ENCODE data around the gene SPECC1.

Gene SPECC1

GRCh38 chr17:20171741-20172365, 162.7 kb downstream of the SPECC1 start:
- H3K9ac ChIP-seq (ENCODE audit: low read depth in 1 of 2, low read length in 2 of 2) = no peak overlapping the region
- no peaks in the 10 kb centered on the region for H3K9me3 ChIP-seq (ENCODE audit: control insufficient read depth in 1 of 2, low read length in 2 of 2)
- no peak overlapping the region for H3K27ac ChIP-seq (ENCODE audit: low read depth, low read length)
- H3K4me3 ChIP-seq (ENCODE audit: low read depth in 1 of 2, low read length in 2 of 2) = no peak overlapping the region
- no peaks in the 10 kb centered on the region for H3K36me3 ChIP-seq (ENCODE audit: control insufficient read depth in 1 of 2, insufficient read depth in 2 of 2, low read length in 2 of 2)
- H3K4me1 ChIP-seq (ENCODE audit: control insufficient read depth in 1 of 2, insufficient read depth in 2 of 2, low read length in 2 of 2) = no peaks in the 10 kb centered on the region
- H3K27me3 ChIP-seq (ENCODE audit: control insufficient read depth in 1 of 2, insufficient read depth in 2 of 2, low read length in 2 of 2) = no peaks in the 10 kb centered on the region

GRCh38 chr17:20172376-20172775, 163.2 kb downstream of the SPECC1 start:
- Histone ChIP-seq H3K4me1 (ENCODE audit: control insufficient read depth in 1 of 2, insufficient read depth in 2 of 2, low read length in 2 of 2) (no peaks in the 10 kb centered on the region), H3K9me3 (ENCODE audit: control insufficient read depth in 1 of 2, low read length in 2 of 2) (no peaks in the 10 kb centered on the region), H3K27ac (ENCODE audit: low read depth, low read length) (no peak overlapping the region), H3K4me3 (ENCODE audit: low read depth in 1 of 2, low read length in 2 of 2) (no peak overlapping the region), H3K36me3 (ENCODE audit: control insufficient read depth in 1 of 2, insufficient read depth in 2 of 2, low read length in 2 of 2) (no peaks in the 10 kb centered on the region), H3K27me3 (ENCODE audit: control insufficient read depth in 1 of 2, insufficient read depth in 2 of 2, low read length in 2 of 2) (no peaks in the 10 kb centered on the region), H3K9ac (ENCODE audit: low read depth in 1 of 2, low read length in 2 of 2) (no peak overlapping the region)

- Histone ChIP-seq H3K9me3 (ENCODE audit: control insufficient read depth in 1 of 2, low read length in 2 of 2) (no peaks in the 10 kb centered on the region), H3K27ac (ENCODE audit: low read depth, low read length) (no peak overlapping the region)
Measured at GRCh38 chr17:20173091-20173490, 163.9 kb downstream of the SPECC1 start.

GRCh38 chr17:20174588-20175265, 165.6 kb downstream of the SPECC1 start:
- Histone ChIP-seq H3K9ac (ENCODE audit: low read depth in 1 of 2, low read length in 2 of 2) (no peak overlapping the region), H3K27me3 (ENCODE audit: control insufficient read depth in 1 of 2, insufficient read depth in 2 of 2, low read length in 2 of 2) (no peaks in the 10 kb centered on the region), H3K36me3 (ENCODE audit: control insufficient read depth in 1 of 2, insufficient read depth in 2 of 2, low read length in 2 of 2) (no peaks in the 10 kb centered on the region), H3K4me3 (ENCODE audit: low read depth in 1 of 2, low read length in 2 of 2) (no peak overlapping the region), H3K9me3 (ENCODE audit: control insufficient read depth in 1 of 2, low read length in 2 of 2) (no peaks in the 10 kb centered on the region), H3K27ac (ENCODE audit: low read depth, low read length) (no peak overlapping the region), H3K4me1 (ENCODE audit: control insufficient read depth in 1 of 2, insufficient read depth in 2 of 2, low read length in 2 of 2) (no peaks in the 10 kb centered on the region)

More at GRCh38 chr17:20173091-20173490, 163.9 kb downstream of the SPECC1 start:
- Histone ChIP-seq H3K4me1 (ENCODE audit: control insufficient read depth in 1 of 2, insufficient read depth in 2 of 2, low read length in 2 of 2) (no peaks in the 10 kb centered on the region), H3K27me3 (ENCODE audit: control insufficient read depth in 1 of 2, insufficient read depth in 2 of 2, low read length in 2 of 2) (no peaks in the 10 kb centered on the region), H3K36me3 (ENCODE audit: control insufficient read depth in 1 of 2, insufficient read depth in 2 of 2, low read length in 2 of 2) (no peaks in the 10 kb centered on the region), H3K4me3 (ENCODE audit: low read depth in 1 of 2, low read length in 2 of 2) (no peak overlapping the region), H3K9ac (ENCODE audit: low read depth in 1 of 2, low read length in 2 of 2) (no peak overlapping the region)

DNA sequence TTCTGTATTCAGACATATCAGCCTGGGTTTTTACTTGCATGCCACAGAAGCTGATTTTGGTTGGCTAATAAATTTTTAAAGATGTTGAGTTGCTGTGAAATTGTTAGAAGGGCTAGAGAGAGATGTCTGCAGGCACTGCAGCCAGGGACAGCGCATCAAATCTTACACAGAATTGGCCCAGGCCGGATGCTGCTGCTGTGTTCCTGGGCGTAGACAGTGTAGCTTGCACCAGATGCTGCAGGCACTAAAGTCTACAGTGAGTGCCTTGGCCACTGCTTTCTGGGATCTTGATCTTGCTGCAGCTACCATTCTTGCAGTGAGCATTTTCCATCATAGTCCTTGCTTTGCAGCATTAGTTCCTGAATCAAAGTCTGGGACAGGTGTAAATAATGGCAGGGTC, 169.9 kb downstream of the SPECC1 start:
- H3K27ac ChIP-seq (ENCODE audit: low read depth, low read length) = no peak overlapping the region
- no peaks in the 10 kb centered on the region for H3K27me3 ChIP-seq (ENCODE audit: control insufficient read depth in 1 of 2, insufficient read depth in 2 of 2, low read length in 2 of 2)
- H3K36me3 ChIP-seq (ENCODE audit: control insufficient read depth in 1 of 2, insufficient read depth in 2 of 2, low read length in 2 of 2) = no peaks in the 10 kb centered on the region
- no peaks in the 10 kb centered on the region for H3K4me1 ChIP-seq (ENCODE audit: control insufficient read depth in 1 of 2, insufficient read depth in 2 of 2, low read length in 2 of 2)
- H3K9ac ChIP-seq (ENCODE audit: low read depth in 1 of 2, low read length in 2 of 2) = no peak overlapping the region
- H3K9me3 ChIP-seq (ENCODE audit: control insufficient read depth in 1 of 2, low read length in 2 of 2) = no peaks in the 10 kb centered on the region
- H3K4me3 ChIP-seq (ENCODE audit: low read depth in 1 of 2, low read length in 2 of 2) = no peak overlapping the region

DNA sequence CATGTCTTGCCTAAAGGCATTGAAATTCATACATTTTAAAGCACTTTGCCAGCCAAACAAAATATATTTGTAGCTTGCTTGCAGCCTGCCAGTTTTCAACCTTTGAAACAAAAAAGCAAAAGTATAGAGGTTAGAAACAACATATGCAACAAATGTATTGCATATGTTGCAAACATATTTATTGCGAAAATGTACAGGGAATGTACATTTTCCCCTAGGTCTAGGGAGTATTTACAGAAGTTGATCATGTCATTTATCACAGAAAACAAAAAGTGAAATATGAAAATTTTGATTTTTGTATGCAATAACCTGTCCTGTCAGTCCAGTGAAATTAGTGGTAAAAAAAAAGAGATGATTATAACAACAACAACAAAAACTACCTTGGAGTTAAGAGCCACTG, 171.5 kb downstream of the SPECC1 start:
- Histone ChIP-seq H3K4me1 (ENCODE audit: control insufficient read depth in 1 of 2, insufficient read depth in 2 of 2, low read length in 2 of 2) (no peaks in the 10 kb centered on the region), H3K4me3 (ENCODE audit: low read depth in 1 of 2, low read length in 2 of 2) (no peak overlapping the region), H3K9ac (ENCODE audit: low read depth in 1 of 2, low read length in 2 of 2) (no peak overlapping the region), H3K9me3 (ENCODE audit: control insufficient read depth in 1 of 2, low read length in 2 of 2) (no peaks in the 10 kb centered on the region), H3K36me3 (ENCODE audit: control insufficient read depth in 1 of 2, insufficient read depth in 2 of 2, low read length in 2 of 2) (no peaks in the 10 kb centered on the region), H3K27ac (ENCODE audit: low read depth, low read length) (no peak overlapping the region), H3K27me3 (ENCODE audit: control insufficient read depth in 1 of 2, insufficient read depth in 2 of 2, low read length in 2 of 2) (no peaks in the 10 kb centered on the region)

DNA sequence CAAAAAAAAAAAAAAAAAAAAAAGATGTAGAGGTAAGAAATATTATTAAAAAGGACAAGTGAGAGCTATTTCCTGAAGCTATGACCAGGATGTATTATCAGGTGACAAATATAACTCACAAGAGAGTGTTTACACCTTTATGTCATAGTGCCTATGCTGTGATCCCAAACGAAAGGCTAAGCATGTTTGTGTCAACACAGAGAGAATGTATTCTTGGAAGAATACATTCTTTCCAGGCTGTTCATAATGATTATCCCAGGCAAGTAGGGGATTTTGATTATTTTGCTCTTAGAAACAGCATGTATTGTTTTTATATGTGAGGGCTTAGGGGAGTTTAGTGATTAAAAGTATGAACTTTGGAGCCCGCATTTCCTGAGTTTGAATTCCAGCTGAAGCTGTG, 175.0 kb downstream of the SPECC1 start:
- H3K4me1 ChIP-seq (ENCODE audit: control insufficient read depth in 1 of 2, insufficient read depth in 2 of 2, low read length in 2 of 2) = peaks cover 4 to 5% of the 10 kb centered on the region in 2 donors
- H3K4me3 ChIP-seq (ENCODE audit: low read depth in 1 of 2, low read length in 2 of 2) = no peak overlapping the region
- no peak overlapping the region for H3K27ac ChIP-seq (ENCODE audit: low read depth, low read length)
- no peak overlapping the region for H3K9ac ChIP-seq (ENCODE audit: low read depth in 1 of 2, low read length in 2 of 2)
- no peaks in the 10 kb centered on the region for H3K36me3 ChIP-seq (ENCODE audit: control insufficient read depth in 1 of 2, insufficient read depth in 2 of 2, low read length in 2 of 2)
- H3K27me3 ChIP-seq (ENCODE audit: control insufficient read depth in 1 of 2, insufficient read depth in 2 of 2, low read length in 2 of 2) = no peaks in the 10 kb centered on the region
- no peaks in the 10 kb centered on the region for H3K9me3 ChIP-seq (ENCODE audit: control insufficient read depth in 1 of 2, low read length in 2 of 2)

DNA sequence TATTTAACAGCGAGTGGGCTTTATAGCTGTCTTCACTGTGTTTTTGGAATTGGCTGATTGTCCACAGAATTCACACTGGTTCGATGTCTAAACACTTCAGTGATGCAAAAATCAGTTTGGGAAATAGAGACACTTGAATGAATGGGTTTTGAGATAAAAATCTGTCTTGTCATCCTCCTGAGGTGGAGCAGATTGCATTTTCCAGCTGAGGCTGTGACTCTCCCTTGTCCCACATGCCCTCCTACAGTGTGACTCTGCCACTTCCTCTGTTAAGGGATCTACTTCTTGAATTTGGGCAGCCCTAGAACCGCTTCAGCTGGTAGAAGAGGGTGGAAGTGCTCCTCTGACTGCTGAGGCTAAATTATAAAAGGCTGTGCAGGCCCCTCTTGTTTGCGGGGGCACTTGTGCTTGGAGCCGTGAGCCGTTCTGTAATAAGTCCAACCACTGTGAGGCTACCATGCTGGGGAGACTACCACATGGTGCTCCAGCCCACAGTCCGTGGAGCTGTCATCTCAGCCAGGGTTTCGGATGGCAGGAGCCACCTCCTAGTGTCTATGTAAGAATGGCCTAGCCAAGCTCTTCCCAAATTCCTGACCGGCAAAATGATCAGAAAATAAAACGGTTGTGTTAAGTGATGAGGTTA, 175.9 kb downstream of the SPECC1 start:
- H3K9ac ChIP-seq (ENCODE audit: low read depth in 1 of 2, low read length in 2 of 2) = no peak overlapping the region
- no peak overlapping the region for H3K27ac ChIP-seq (ENCODE audit: low read depth, low read length)
- H3K27me3 ChIP-seq (ENCODE audit: control insufficient read depth in 1 of 2, insufficient read depth in 2 of 2, low read length in 2 of 2) = no peaks in the 10 kb centered on the region
- H3K36me3 ChIP-seq (ENCODE audit: control insufficient read depth in 1 of 2, insufficient read depth in 2 of 2, low read length in 2 of 2) = no peaks in the 10 kb centered on the region
- H3K4me3 ChIP-seq (ENCODE audit: low read depth in 1 of 2, low read length in 2 of 2) = no peak overlapping the region
- peaks cover 9 to 15% of the 10 kb centered on the region in 2 donors for H3K4me1 ChIP-seq (ENCODE audit: control insufficient read depth in 1 of 2, insufficient read depth in 2 of 2, low read length in 2 of 2)
- no peaks in the 10 kb centered on the region for H3K9me3 ChIP-seq (ENCODE audit: control insufficient read depth in 1 of 2, low read length in 2 of 2)

DNA sequence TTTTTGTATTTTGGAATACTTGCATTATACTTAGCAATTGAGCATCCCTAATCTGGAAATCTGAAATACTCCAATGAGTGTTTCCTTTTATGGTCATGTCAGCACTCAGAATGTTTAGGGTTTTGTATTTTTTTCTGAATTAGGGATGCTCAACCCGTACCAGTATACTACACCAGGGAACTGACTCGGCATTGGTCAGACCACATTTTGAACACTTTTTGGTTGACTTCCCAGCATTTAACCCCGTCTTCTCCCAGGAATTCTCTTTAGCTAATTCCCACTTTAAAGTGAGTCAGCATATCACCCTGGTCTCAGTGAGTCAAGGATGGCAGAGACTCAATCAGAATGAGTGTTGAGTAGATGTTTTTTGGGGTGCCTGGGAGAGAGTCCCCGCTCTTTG, 177.9 kb downstream of the SPECC1 start:
- H3K4me1 ChIP-seq (ENCODE audit: control insufficient read depth in 1 of 2, insufficient read depth in 2 of 2, low read length in 2 of 2) = peaks cover 18 to 25% of the 10 kb centered on the region in 2 donors
- no peak overlapping the region for H3K27ac ChIP-seq (ENCODE audit: low read depth, low read length)
- H3K27me3 ChIP-seq (ENCODE audit: control insufficient read depth in 1 of 2, insufficient read depth in 2 of 2, low read length in 2 of 2) = no peaks in the 10 kb centered on the region
- H3K36me3 ChIP-seq (ENCODE audit: control insufficient read depth in 1 of 2, insufficient read depth in 2 of 2, low read length in 2 of 2) = no peaks in the 10 kb centered on the region
- no peaks in the 10 kb centered on the region for H3K9me3 ChIP-seq (ENCODE audit: control insufficient read depth in 1 of 2, low read length in 2 of 2)
- H3K4me3 ChIP-seq (ENCODE audit: low read depth in 1 of 2, low read length in 2 of 2) = no peak overlapping the region
- no peak overlapping the region for H3K9ac ChIP-seq (ENCODE audit: low read depth in 1 of 2, low read length in 2 of 2)

GRCh38 chr17:20189302-20189701, 180.1 kb downstream of the SPECC1 start:
- Histone ChIP-seq H3K27me3 (ENCODE audit: control insufficient read depth in 1 of 2, insufficient read depth in 2 of 2, low read length in 2 of 2) (no peaks in the 10 kb centered on the region), H3K27ac (ENCODE audit: low read depth, low read length) (no peak overlapping the region), H3K36me3 (ENCODE audit: control insufficient read depth in 1 of 2, insufficient read depth in 2 of 2, low read length in 2 of 2) (no peaks in the 10 kb centered on the region), H3K4me3 (ENCODE audit: low read depth in 1 of 2, low read length in 2 of 2) (no peak overlapping the region), H3K9ac (ENCODE audit: low read depth in 1 of 2, low read length in 2 of 2) (no peak overlapping the region), H3K9me3 (ENCODE audit: control insufficient read depth in 1 of 2, low read length in 2 of 2) (no peaks in the 10 kb centered on the region), H3K4me1 (ENCODE audit: control insufficient read depth in 1 of 2, insufficient read depth in 2 of 2, low read length in 2 of 2) (peaks cover 22 to 25% of the 10 kb centered on the region in 2 donors)

All from duodenal mucosa (tissue), 2 donors.